ENCODE measurements around the gene TANGO6. TPM values are rescaled to one million over a fixed set of nuclear protein-coding genes. Genes with fewer than 3 reads are reported as not detected.
A peak's percentile ranks its signal among the peaks of the same experiment; 100 is the strongest.

The TANGO6 gene
- total RNA-seq, 2 donors from 2014 or later: 23.8 to 38.4 TPM

GRCh38 chr16:68931196-68931595 lies 87.9 kb downstream of the TANGO6 start:
- H3K9me3 Mint-ChIP-seq: no peaks in the 10 kb centered on the region
- DNase-seq (ENCODE audit: low spot score in 2 of 2): no peak
- peaks cover 24 to 34% of the 10 kb centered on the region in 2 donors for H3K36me3 Mint-ChIP-seq

GRCh38 chr16:68934402-68934801 lies 91.1 kb downstream of the TANGO6 start:
- peaks cover 12 to 23% of the 10 kb centered on the region in 2 donors for H3K36me3 Mint-ChIP-seq
- H3K9me3 Mint-ChIP-seq: no peaks in the 10 kb centered on the region
- DNase-seq (ENCODE audit: low spot score in 2 of 2) (no peak), ATAC-seq (no peak)
- H3K27ac Mint-ChIP-seq: no peak overlapping the region

More at GRCh38 chr16:68931196-68931595, 87.9 kb downstream of the TANGO6 start:
- no peak for ATAC-seq
- no peak overlapping the region for H3K27ac Mint-ChIP-seq

DNA sequence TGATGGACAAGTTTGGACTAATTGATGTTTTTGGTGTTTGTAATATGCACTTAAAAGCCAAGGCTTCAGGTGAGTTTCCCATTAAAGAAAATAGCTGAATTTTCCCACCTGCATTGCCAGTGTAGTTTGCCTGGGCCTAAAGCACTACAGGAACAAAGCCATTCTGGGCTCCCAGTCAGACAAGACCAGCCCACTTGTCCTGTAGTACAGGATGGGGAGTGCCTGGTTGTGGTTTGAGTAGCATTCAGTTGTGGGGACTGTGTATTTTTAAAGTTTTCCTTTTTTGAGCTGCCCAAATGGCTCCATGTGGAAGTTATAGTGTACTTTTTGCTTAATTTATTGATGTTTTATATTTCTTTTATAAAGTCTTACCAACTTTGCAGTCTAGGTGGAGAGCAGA lies 91.7 kb downstream of the TANGO6 start:
- DNase-seq (ENCODE audit: low spot score in 2 of 2) (no peak), ATAC-seq (no peak)
- H3K9me3 Mint-ChIP-seq: no peaks in the 10 kb centered on the region
- peaks cover 12 to 21% of the 10 kb centered on the region in 2 donors for H3K36me3 Mint-ChIP-seq
- no peak overlapping the region for H3K27ac Mint-ChIP-seq

DNA sequence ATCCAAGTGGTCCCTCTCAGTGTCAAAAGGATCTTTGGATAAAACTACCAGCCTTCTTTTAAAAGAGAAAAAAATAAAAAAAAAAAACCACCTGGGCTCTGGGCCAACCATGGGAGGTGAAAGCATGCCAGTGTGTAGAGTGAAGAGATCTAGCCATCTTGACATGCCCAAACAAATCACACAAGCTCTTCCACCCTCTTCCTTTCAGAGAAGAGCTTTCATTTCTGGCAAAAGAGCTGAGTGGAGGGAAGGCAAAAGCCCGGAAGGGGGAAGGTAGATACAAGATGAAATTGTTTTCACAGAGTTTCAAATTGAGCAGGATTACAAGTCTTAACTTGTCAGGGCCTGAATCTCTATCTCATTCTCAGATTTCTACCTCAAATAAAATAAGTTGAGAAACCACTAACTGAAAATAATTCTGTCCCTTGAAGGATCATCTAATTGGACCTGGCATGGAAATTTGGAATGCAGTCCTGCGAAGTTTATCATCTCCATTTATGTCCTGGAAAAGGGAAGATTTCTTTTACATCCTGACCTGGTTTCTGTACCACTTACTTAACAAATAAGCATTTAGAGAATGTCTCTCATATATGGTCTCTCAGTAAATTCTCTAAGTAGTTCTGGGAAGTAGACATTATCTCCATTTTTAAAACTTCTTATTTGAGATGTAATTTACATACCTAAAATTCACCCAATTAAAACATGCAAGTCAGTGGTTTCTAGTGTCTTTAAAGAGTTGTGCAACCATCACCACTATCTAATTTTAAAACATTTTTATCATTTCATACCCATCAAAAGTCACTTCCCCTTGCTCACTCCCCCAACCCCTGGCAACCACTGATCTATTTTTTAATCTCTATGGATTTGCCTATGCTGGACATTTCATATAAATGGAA lies 93.7 kb downstream of the TANGO6 start:
- Mint-ChIP-seq H3K27ac (peak overlapping the region in 1 of 2 donors; percentile 39), H3K9me3 (no peaks in the 10 kb centered on the region), H3K36me3 (peaks cover 6 to 29% of the 10 kb centered on the region in 2 donors)
- DNase-seq (ENCODE audit: low spot score in 2 of 2): no peak
- no peak for ATAC-seq

DNA sequence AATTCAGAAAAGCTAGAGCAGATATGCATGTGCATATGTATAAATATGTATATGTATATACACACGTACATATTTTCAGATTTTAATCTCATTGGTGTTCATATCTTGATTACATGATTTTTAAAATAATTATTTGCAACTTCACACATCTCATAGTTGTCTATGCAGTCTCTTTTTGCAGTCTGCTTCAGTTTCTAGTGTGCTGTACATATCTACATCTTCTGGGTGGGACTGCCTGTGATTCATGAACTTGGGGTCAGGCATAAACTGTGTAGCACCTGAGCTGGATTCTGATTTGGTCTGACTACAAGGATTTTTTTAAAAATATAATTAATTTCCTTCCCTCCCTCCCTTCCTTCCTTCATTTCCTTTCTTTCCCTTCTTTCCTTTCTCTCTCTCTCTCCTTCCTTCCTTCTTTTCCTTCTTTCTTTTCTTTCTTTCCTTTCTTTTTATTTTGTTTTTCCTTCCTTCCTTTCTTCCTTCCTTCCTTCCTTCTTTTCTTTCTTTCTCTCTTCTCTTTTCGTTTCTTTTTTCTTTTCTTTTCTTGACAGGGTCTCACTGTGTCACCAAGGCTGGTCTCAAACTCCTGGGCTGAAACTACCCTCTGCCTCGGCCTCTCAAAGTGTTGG lies 96.5 kb downstream of the TANGO6 start:
- peaks cover 9 to 34% of the 10 kb centered on the region in 2 donors for H3K36me3 Mint-ChIP-seq
- no peaks in the 10 kb centered on the region for H3K9me3 Mint-ChIP-seq
- no peak for ATAC-seq

GRCh38 chr16:68940816-68941215 lies 97.5 kb downstream of the TANGO6 start:
- Mint-ChIP-seq H3K27ac (no peak overlapping the region), H3K36me3 (peaks cover 10 to 44% of the 10 kb centered on the region in 2 donors), H3K9me3 (no peaks in the 10 kb centered on the region)
- no peak for DNase-seq (ENCODE audit: low spot score in 2 of 2)
- no peak for ATAC-seq

More for the DNA sequence above, 96.5 kb downstream of the TANGO6 start:
- DNase-seq (ENCODE audit: low spot score in 2 of 2): no peak
- no peak overlapping the region for H3K27ac Mint-ChIP-seq

- no peak overlapping the region for H3K27ac Mint-ChIP-seq
- ATAC-seq: no peak
- H3K36me3 Mint-ChIP-seq: peaks cover 10 to 43% of the 10 kb centered on the region in 2 donors
- H3K9me3 Mint-ChIP-seq: no peaks in the 10 kb centered on the region
- no peak for DNase-seq (ENCODE audit: low spot score in 2 of 2)
Observed at GRCh38 chr16:68943961-68944360, 100.6 kb downstream of the TANGO6 start.

GRCh38 chr16:68948230-68948910 lies 105.0 kb downstream of the TANGO6 start:
- DNase-seq (ENCODE audit: low spot score in 2 of 2) (no peak), ATAC-seq (no peak)
- H3K36me3 Mint-ChIP-seq: peaks cover 10 to 34% of the 10 kb centered on the region in 2 donors
- no peaks in the 10 kb centered on the region for H3K9me3 Mint-ChIP-seq
- no peak overlapping the region for H3K27ac Mint-ChIP-seq

- no peak for ATAC-seq
Observed at GRCh38 chr16:68951991-68952877, 108.9 kb downstream of the TANGO6 start.

GRCh38 chr16:68954911-68955635 lies 111.7 kb downstream of the TANGO6 start:
- no peak for ATAC-seq
- no peak overlapping the region for H3K27ac Mint-ChIP-seq

More at GRCh38 chr16:68951991-68952877, 108.9 kb downstream of the TANGO6 start:
- Mint-ChIP-seq H3K36me3 (no peaks in the 10 kb centered on the region), H3K27ac (no peak overlapping the region), H3K9me3 (no peaks in the 10 kb centered on the region)
- DNase-seq (ENCODE audit: low spot score in 2 of 2): no peak

DNA sequence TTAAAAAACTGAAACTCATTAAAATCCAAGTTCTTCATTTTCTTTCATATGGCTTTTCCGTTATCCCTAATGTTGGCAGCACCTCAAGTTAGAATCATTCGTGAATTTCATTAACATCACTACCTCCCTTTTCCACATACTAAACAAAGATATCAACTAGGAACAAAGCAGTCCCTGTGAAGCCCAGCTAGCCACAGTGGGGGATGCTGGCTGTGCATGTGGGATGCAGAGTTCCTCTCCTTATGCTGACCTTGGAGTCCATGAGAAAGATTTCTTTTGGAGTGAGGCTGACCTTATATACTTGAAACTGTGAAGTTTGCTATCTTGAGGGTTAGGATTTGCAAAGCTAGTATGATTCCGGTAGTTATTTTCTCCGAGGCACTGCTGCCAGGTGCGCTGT lies 117.6 kb downstream of the TANGO6 start:
- Mint-ChIP-seq H3K36me3 (peaks cover 0 to 7% of the 10 kb centered on the region in 2 donors), H3K27ac (no peak overlapping the region), H3K9me3 (no peaks in the 10 kb centered on the region)
- DNase-seq (ENCODE audit: low spot score in 2 of 2) (no peak), ATAC-seq (no peak)

More at GRCh38 chr16:68954911-68955635, 111.7 kb downstream of the TANGO6 start:
- no peaks in the 10 kb centered on the region for H3K9me3 Mint-ChIP-seq
- no peaks in the 10 kb centered on the region for H3K36me3 Mint-ChIP-seq
- no peak for DNase-seq (ENCODE audit: low spot score in 2 of 2)

GRCh38 chr16:68961778-68962402 lies 118.6 kb downstream of the TANGO6 start:
- DNase-seq (ENCODE audit: low spot score in 2 of 2) (no peak), ATAC-seq (no peak)
- Mint-ChIP-seq H3K36me3 (peaks cover 0 to 7% of the 10 kb centered on the region in 2 donors), H3K9me3 (no peaks in the 10 kb centered on the region), H3K27ac (peak overlapping the region in 1 of 2 donors; percentile 65)

GRCh38 chr16:68969338-68969737 lies 126.0 kb downstream of the TANGO6 start:
- H3K36me3 Mint-ChIP-seq: peaks cover 0 to 12% of the 10 kb centered on the region in 2 donors
- no peak for ATAC-seq
- H3K9me3 Mint-ChIP-seq: no peaks in the 10 kb centered on the region
- DNase-seq (ENCODE audit: low spot score in 2 of 2): no peak
- peak overlapping the region in 1 of 2 donors; percentile 51 for H3K27ac Mint-ChIP-seq

DNA sequence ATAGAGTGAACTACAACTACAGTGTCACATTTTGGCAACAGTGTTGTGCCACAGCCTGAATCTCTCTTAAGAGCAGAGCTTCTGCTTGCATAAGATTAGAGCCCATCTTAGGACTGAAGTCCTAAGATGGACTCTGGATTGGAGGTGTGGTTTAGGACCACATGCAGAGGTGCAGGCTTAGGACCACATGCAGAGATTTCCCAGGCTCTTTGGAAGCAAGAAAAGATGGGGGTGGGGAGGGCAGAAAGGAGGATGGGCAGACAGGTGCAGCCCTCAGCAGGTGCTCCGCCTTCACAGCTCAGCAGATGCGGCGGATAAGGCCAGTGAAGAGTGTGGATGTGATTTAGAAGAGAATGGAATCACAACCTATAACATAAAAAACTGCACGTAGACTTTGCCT lies 128.7 kb downstream of the TANGO6 start:
- DNase-seq (ENCODE audit: low spot score in 2 of 2): no peak
- Mint-ChIP-seq H3K27ac (peak overlapping the region in 1 of 2 donors; percentile 30), H3K9me3 (no peaks in the 10 kb centered on the region)

GRCh38 chr16:68972720-68973119 lies 129.4 kb downstream of the TANGO6 start:
- H3K36me3 Mint-ChIP-seq: peaks cover 0 to 12% of the 10 kb centered on the region in 2 donors
- ATAC-seq: no peak
- H3K27ac Mint-ChIP-seq: no peak overlapping the region
- no peaks in the 10 kb centered on the region for H3K9me3 Mint-ChIP-seq
- no peak for DNase-seq (ENCODE audit: low spot score in 2 of 2)

More for the DNA sequence above, 128.7 kb downstream of the TANGO6 start:
- ATAC-seq: no peak
- peaks cover 0 to 12% of the 10 kb centered on the region in 2 donors for H3K36me3 Mint-ChIP-seq

Measured in activated naive CD4-positive, alpha-beta T cell treated with anti-CD3 and anti-CD28 coated beads, Interleukin-2, amount 50 U/mL, for 72 hours (primary cell).